Lower leg skin (tissue), 4 donors: ENCODE measurements around the gene PLXDC2. TPM values are rescaled to one million over a fixed set of nuclear protein-coding genes. Genes with fewer than 3 reads are reported as not detected.

Experiments used
- DNase-seq, 2 donors: peaks; one replicate each; pipeline ENCODE4 v3.0.0-alpha.2; 2019; ENCODE audit warnings: low spot score in 2 of 2
- H3K4me3 ChIP-seq: fragments of 200-600 bp; sonication (generic); 2 replicates; pipeline ENCODE4 v1.5.1; 2017; ENCODE audit warnings: mild to moderate bottlenecking, low read depth; ENCODE audit not compliant: poor library complexity, severe bottlenecking
- POLR2A ChIP-seq, 2 donors: fragments of 450-650 bp; IDR thresholded peaks; one replicate each; pipeline ENCODE4 v1.6.1; 2016 to 2017; ENCODE audit warnings: antibody characterized with exemption in 2 of 2, mild to moderate bottlenecking in 1 of 2, moderate library complexity in 1 of 2
- WGBS, 2 donors: methylation state at CpG; one replicate each; pipeline ENCODE4 v1.1.5; 2018; 5-methylcytosine and 5-hydroxymethylcytosine counted together
- intact Hi-C: fragments of 100-400 bp; cut with DNase I; formaldehyde crosslinking; loops from one replicate; pipeline ENCODE4 v1.15.0; 2023; ENCODE audit warnings: low total_unique reads
- total RNA-seq, 4 donors: library from RNA; depleted of rRNA; stranded (reverse); fragments of >200 nt; gene quantifications; one replicate each; pipeline ENCODE4 v1.1.0, GENCODE V29; 2016
- TF ChIP-seq, protein P1 (sequence below), 3 donors: fragments of 450-650 bp; IDR thresholded peaks; one replicate each; pipeline ENCODE4 v1.5.1; 2016; ENCODE audit warnings: antibody characterized with exemption in 3 of 3, mild to moderate bottlenecking in 3 of 3, moderate library complexity in 2 of 3

The PLXDC2 gene
- total RNA-seq, 4 donors from 2014 or later, result 75.3 to 113 (median 95.3) TPM

DNA sequence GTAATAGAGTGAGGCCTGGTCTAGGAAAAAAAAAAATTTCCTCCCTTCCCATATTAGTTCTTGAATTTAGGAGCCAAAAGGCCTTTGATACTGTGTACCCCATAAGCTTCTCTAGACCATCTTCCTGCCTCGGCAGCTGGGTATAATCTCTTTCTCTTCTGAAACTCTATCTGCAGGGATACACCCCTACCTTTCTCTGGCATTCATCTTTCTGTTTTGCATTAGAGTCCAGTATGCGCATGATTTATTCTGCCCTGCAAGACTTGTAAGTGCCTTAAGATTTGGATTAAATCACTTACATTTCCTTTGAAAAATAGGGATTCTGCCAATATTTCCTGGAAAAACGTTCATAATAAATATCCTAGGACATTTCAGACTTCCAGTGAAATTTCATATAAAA, 431.2 kb downstream of the PLXDC2 start:
- no peak for DNase-seq
- WGBS, 2 donors, result 71 to 75% methylated on average over 3 of the region's 3 CpGs
- TF ChIP-seq, protein P1, sequence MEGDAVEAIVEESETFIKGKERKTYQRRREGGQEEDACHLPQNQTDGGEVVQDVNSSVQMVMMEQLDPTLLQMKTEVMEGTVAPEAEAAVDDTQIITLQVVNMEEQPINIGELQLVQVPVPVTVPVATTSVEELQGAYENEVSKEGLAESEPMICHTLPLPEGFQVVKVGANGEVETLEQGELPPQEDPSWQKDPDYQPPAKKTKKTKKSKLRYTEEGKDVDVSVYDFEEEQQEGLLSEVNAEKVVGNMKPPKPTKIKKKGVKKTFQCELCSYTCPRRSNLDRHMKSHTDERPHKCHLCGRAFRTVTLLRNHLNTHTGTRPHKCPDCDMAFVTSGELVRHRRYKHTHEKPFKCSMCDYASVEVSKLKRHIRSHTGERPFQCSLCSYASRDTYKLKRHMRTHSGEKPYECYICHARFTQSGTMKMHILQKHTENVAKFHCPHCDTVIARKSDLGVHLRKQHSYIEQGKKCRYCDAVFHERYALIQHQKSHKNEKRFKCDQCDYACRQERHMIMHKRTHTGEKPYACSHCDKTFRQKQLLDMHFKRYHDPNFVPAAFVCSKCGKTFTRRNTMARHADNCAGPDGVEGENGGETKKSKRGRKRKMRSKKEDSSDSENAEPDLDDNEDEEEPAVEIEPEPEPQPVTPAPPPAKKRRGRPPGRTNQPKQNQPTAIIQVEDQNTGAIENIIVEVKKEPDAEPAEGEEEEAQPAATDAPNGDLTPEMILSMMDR (IDR thresholded peaks at IDR 0.05), result no peak
- TF ChIP-seq POLR2A (IDR thresholded peaks at IDR 0.05), result no peak
- H3K4me3 ChIP-seq, result no peak overlapping the region
- intact Hi-C loops, result no loop called here

DNA sequence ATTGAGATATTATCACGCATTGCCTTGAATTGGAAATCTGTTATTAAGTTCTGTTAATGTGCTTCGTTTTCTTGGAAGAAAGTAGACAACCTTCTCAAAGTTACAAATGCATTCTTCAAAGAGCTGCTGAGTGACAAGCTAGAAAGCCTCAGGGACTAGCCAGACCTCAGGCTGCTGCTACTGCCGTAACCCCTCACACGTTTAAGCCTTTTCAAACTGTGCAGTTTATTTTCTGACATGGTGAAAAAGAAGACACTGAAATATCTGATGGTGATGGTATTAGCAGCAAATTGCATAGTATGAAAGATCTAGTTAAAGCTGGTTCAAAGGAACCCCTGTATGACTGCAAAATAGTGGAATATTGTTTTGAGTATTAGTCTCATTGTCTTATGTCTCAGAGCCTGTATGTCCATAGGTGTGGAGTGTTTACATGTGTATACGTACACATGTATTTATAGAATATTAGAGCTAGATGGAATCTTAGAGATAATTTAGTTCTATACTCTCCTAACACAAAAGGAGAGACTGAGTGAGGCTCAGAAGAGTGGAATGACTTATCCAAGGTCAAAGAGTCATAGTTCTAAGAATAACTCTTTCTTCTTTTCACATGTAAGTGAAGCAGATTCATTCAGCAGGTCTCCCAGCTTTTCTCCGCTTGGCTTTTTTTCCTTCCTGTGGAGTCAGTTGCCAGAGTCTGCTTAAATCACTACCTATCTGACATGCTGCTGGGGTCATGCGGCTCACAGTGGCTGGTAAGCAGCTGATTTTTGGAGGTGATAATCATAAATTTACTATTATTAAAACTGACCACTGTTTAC, 431.9 kb downstream of the PLXDC2 start:
- 89 to 92% methylated on average over 7 of the region's 7 CpGs for WGBS, 2 donors
- no peak for TF ChIP-seq POLR2A (IDR thresholded peaks at IDR 0.05)
- TF ChIP-seq, protein P1 (IDR thresholded peaks at IDR 0.05), result no peak
- H3K4me3 ChIP-seq, result no peak overlapping the region
- no peak for DNase-seq
- intact Hi-C loops, result no loop called here

DNA sequence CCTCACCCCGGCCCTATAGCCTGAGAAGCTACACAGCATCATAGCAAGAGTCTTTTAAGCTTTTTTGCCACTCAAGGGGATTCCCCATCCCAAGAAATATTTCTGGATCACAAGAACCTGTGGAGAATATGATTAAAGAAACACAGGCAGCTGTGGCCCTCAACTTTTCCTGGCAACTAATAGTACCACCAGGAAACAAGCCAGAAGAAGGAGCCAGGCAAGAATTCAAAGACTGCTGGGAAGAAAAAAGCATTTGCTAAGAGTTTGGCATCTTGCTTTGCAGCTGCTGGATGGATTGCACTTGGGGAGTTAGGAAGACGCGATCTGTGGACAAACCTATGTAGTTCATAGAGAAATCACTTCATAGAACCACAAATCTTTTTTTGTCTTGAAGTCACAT, 437.8 kb downstream of the PLXDC2 start:
- WGBS, 2 donors, result 29 to 31% methylated on average over 3 of the region's 3 CpGs

GRCh38 chr10:20254497-20254896, 438.3 kb downstream of the PLXDC2 start:
- TF ChIP-seq POLR2A (IDR thresholded peaks at IDR 0.05), result no peak
- TF ChIP-seq, protein P1 (IDR thresholded peaks at IDR 0.05), result no peak
- intact Hi-C loops, result no loop called here
- 64 to 67% methylated on average over 1 of the region's 1 CpG for WGBS, 2 donors

More for the DNA sequence above, 437.8 kb downstream of the PLXDC2 start:
- intact Hi-C loops, result no loop called here
- DNase-seq, result no peak
- no peak for TF ChIP-seq POLR2A (IDR thresholded peaks at IDR 0.05)
- TF ChIP-seq, protein P1 (IDR thresholded peaks at IDR 0.05), result no peak
- H3K4me3 ChIP-seq, result no peak overlapping the region

DNA sequence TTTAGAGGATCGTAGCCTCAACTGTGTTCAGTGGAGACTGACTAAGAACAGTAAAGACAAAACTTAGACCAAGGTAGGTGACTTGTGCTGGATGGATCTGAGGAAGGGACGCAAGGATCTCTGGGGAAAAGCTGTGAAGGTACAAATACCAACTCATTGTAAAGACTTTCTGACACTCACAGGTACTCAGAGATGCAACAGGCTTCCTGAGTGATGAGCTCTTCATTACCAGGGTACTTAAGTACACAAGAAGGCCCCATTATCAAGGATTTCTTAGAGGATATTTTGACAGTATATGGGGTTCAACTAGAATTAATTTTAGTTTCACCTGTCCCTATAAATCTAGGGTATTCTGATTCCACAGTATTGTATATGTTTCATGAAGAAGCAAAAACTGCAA, 440.7 kb downstream of the PLXDC2 start:
- intact Hi-C loops, result no loop called here
- H3K4me3 ChIP-seq, result no peak overlapping the region
- WGBS, 2 donors, result 97 to 99% methylated on average over 2 of the region's 2 CpGs
- TF ChIP-seq, protein P1 (IDR thresholded peaks at IDR 0.05), result no peak
- TF ChIP-seq POLR2A (IDR thresholded peaks at IDR 0.05), result no peak
- no peak for DNase-seq

More at GRCh38 chr10:20254497-20254896, 438.3 kb downstream of the PLXDC2 start:
- no peak for DNase-seq
- H3K4me3 ChIP-seq, result no peak overlapping the region
